Measurements from ENCODE around the gene NAA35.
A peak's percentile ranks its signal among the peaks of the same experiment; 100 is the strongest.
"Not testable (repeated sequence)": the region's sequence is repeated elsewhere in the genome, so short reads cannot be mapped to it uniquely, and the experiment has no call there.

The NAA35 gene

DNA sequence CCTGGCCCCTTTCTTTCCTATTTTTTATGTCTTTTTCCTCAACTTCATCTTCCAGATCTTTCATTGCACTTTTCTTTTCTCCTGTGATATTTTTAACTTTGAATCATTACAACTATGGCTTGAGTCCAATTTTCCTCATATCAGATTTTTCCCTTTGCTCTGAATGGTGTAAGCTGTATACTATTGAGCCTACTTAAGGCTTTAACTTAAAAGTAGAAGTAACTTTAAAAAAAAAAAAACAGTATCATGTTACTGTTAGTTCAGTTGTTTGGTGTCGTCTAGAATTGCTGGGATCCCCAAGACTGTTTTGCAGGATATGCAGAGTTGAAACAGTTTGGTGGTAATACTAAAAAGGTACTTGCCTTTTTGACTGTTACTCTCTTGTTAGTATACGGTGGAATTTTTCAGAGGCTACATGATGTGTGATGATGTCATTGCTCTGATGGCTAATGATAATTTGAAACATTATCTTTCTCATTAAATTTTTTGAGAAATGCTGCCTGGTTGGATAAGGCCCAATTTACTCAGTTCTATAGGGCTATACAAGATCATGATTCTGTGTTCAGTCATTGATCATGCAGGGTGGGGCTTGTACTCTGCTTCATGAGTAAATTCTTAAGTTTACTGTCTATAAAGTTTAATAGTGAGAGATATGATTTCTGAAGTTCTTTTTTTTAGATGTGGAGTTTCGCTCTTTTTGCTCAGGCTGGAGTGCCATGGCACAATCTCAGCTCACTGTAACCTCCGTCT, 8.8 kb downstream of the NAA35 start:
- DNase-seq: no peak

DNA sequence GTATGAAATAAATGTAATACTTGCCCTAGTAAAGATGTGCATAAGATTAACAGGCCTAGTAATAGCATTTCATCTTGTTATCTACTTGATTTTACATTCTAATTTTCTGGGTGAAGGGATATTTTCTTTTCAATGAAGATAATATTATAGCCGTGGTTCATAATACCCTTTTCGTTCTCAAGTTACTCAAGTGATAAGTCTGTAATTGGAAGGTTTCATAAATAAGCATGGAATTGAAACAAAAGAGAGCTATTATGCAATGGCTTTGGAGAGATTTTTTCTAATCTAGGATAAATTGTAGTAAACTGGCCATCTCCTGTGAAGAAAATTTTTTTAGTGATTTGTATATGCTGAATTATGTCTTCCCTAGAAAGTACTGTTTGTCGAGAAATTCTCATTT, 19.0 kb downstream of the NAA35 start:
- no peak for DNase-seq

DNA sequence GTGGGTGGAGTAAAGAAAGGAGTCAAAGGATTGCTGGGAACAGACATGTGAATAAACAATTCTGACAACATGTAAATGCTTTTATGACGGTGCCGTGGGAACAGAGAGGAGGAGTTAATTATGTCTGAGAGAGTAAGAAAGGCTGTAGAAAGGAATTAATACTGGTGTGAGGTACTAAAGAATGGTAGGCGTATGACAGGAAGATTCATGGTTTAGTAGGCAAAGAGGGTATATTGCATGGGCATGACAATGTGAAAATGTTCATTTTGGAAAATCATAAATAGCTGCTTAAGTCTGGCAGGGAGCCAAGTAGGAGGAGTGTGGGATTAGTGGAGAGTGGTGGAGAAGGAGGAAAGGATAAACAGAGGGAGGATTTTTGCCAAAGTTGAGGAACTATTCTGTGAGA, 19.7 kb downstream of the NAA35 start:
- DNase-seq: no peak

DNA sequence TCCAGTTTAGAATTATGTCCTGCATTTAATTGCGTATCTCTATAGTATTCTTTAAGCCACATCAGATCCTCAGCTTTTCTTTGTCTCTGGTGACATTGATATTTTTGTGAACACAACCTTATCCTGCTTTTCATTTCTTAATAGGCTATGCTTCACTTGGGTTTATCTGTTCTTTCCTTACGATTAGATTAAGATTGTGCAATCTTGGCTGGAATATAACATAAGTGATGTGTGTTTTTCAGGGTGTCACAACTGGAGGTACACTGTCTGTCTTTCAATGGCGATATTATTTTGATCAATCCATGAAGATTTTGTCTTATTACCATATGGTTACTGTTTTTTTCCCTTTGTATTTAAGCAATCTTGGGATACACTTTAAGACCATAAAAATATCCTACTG, 23.6 kb downstream of the NAA35 start:
- no peak for DNase-seq

DNA sequence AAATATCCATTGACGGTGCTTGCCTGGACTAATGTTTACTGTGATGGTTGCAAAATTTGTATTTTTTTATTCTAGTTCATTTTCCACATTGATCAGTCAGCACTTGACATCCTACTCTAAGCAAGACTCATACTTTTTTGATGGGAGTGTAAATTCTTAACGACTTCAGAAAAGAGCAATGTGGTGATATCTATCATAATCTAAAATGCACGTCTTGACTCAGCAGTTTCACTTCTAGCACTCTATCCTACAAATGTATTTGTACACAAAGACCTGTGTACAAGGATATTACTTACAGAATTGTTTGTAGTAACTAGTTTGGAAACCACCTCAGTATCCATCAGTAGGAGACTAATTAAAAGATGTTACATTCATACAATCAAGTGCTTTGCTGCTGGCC, 24.0 kb downstream of the NAA35 start:
- DNase-seq: no peak

DNA sequence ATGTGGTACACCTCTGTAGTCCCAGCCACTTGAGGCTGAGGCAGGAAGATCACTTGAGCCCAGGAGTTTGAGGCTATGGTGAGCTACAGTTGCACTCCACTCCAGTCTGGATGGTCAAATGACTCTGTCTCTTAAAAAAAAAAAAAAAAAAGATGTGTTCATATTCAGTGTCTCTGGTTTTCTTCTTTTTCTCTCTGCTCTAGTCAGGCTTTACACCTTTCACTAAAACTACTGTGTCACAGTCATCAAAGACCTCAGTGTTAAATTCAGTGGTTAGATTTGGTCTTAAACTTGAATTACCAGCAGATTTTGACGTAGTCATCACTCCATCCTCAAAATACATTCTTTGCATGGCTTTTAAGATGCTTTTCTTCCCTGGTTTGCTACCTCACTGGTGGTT, 28.8 kb downstream of the NAA35 start:
- no peak for DNase-seq

DNA sequence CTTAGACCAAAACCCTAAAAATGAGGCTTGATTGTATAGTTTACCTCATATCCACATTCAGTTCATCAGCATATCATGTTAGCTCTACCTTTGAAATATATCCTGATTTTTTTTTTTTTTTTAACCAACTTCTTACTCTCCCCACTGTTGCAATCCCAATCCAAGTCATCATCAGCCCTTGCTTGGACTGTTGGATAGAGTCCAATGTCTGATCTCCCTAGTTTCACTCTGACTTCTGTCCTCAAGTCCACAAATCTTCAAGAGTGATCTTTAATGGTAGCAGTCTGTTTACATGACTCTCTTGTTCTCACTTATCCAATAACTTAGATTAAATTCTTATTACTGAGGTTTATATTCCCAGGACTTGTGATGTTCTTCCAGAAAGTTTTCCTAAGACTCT, 30.8 kb downstream of the NAA35 start:
- DNase-seq: no peak

DNA sequence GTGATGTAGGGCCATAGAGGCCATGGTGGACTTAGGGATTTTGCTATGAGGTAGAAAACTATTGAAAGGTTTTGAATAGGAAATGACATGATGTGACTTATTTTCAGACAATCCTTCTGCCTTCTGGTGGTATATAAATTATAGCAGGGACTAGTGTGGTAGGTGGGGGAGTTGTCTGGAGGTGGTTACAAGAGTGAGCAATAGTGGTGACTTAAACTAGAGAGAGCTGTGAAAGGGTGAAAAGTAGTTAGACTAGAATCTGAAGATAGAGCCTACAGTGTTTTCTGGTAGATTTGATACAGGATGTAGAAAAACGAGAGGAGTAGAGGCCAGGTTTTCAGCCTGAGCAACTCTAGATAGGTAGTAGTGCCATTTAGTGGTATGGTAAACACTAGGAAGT, 32.3 kb downstream of the NAA35 start:
- DNase-seq: no peak

DNA sequence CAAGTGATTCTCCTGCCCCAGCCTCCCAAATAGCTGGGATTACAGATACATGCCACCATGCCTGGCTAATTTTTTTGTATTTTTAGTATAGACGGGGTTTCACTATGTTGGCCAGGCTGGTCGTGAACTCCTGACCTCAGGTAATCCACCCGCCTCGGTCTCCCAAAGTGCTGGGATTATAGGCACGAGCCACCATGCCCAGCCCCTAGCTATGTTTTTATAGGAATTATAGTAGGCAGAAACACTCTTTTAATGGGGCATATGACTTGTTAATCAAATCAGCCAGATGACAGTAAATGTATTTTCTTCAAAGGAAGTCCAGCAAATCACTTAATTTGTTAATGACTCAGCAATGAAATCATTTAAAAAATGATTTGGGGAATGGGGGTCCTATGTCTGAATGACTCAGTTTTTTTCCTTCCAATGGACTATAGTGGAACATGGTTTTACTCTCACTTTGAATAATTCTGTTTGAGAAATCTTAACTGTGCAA, 33.2 kb downstream of the NAA35 start:
- not testable (repeated sequence) for DNase-seq

DNA sequence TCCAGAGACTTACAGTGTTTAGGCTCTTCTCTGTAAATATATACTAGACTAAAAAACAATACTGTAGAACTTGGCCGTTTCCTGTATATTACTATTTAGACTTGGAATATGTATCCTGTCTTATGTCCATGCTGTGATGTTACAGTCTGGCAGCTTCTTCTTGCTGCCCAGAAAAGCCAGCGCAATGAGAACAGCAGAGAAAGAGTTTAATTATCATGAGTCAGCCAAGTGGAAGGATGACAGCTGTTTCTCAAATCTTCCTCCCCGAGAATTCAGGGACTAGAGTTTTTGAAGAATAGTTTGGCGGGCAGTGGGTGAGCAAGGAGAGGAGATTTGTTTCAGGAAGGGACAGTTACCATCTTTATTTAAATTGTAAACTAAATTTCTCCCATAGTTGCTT, 37.5 kb downstream of the NAA35 start:
- DNase-seq: no peak

DNA sequence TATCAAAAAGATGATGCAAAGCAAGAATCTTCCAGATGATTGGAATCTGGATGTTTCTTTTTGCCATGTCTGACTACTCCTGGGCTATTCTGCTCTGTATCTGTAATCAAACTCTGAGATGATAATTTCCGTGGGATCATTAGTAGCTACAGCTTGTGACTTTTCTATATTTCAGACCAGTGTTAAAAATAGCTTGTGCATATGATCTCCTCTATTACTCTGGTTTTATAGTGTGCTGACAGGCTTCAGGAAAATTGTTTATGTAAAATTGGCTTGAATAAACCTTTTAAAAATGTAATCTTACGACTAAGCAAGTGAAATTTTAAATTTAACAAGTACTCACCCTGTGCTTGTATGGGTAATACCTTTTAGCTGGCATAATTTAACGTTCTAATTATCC, 40.4 kb downstream of the NAA35 start:
- DNase-seq: no peak

DNA sequence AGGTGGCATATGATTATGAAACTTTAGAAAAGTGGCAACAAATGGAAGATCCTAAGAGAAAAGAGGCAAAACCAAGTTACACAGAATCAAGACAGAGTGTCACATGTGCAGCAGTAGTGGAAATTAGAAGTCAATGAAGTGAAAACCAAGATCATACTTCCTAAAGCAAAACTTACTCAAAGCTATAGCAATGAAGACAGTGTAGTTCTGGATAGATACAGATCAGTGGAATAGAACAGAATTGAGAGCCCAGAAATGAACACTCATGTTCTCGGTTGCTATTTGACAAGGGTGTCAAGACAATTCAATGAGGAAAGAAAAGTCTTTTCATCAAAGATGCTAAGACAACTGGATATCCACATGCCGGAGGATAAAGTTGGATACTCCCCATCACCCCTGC, 43.5 kb downstream of the NAA35 start:
- DNase-seq: no peak

DNA sequence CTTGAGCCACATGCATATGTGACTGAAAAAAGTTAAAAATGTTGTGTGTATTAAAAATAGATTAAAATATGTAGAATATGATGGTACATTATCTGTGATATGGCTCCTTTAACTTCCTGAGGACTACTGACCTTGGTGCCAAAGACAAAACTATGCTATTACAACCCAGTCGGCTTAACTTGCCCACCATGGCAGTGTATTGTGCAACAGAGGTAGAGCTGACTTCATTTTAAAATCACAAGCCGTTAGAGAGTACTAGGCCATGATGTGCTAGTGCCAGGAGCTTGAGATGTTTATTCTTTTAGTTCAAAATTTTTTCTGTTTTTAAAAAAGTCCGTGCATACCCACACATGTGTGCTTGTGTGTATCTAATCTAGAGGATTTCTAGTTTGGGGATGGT, 46.3 kb downstream of the NAA35 start:
- DNase-seq: no peak

DNA sequence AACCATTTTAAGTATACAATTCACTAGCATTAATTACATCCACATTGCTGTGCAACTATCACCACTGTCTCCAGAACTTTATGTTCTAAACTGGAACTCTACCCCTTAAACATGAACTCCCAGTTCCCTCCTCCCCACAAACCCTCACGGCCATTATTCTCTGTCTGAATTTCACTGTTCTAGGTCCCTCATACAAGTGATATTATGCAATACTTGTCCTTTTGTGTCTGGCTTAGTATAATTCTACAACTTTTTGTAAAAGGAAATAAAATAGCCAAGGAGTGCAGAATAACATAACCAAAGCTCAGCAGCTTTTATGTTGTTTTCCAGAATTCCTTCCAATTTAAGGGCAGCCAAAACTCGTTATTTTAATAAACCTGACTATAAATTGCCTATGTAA, 53.2 kb downstream of the NAA35 start:
- DNase-seq: no peak

DNA sequence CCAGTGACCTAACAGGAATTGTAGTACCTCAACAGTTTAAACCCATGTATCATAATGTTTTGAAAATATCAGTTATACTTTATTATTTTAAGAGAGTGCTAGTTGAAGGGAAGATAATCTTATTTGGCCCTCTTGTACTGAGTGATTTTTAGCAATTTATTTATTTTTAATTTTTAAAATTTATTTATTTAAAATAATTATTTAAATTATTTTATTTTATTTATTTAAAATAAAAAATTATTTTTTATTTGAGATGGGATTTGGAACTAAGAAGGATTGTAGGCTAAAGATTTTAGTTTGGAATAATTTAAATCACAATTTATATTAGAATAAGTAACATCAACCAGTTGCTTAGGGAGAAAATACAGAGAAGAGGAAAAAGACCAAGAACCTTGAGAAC, 54.2 kb downstream of the NAA35 start:
- no peak for DNase-seq

DNA sequence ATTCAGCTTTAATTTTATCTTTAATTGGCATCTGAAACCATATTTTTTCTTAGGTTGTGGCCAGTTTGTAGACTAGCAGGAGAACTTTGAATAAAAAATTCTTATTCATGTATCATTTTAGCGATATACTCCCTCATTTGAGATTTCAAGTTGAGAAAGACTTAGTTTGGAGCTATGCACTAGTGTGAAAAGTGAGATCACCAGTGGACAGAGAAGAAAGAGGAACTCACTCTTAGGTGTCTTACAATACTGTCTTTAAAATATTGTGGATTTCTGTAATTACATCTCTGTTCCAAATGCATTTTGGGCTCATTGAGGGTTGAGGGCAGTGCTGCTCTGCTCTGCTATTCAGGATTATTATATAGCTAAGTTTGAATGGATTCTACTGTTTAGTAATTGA, 54.7 kb downstream of the NAA35 start:
- DNase-seq: no peak

DNA sequence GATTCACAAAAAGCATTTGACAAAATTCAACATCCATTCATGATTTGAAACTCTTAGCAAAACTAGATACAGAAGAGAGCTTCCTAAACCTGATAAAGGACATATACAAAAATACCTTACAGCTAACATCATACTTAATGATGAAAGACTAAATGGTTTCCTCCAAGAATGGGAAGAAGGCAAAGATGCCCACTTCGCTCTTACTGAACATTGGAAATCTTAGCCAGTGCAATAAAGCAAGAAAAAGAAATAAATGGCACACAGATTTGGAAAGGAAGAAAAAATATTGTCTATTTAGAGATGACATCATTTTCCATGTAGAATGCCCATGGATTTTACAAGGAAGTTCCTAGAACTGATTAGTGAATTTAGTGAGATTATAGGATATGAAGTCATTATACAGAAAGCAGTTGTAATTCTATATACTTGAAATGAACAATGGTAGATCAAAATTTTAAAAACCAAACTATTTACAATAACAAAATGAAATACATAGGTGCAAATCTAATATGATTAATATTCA, 64.4 kb downstream of the NAA35 start:
- no peak for DNase-seq

DNA sequence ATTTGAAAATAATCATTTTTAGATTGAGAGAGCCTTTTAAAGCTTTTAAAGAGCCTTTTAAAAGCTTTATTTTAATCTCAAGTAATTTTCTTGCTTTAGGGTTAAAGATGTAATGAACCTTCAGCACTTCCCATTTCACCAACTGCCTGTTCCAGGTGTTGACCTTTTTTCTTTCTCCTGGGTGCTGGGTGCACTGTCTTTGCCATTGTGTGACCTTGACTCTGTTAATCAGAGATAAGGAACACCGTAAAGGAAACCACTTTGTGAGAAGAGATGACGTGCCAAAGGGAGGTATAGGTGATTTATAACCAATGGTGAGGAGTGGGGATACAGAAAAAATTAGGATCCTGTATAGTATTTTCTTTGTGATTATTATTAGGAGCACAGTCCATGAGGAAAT, 68.2 kb downstream of the NAA35 start:
- no peak for DNase-seq

DNA sequence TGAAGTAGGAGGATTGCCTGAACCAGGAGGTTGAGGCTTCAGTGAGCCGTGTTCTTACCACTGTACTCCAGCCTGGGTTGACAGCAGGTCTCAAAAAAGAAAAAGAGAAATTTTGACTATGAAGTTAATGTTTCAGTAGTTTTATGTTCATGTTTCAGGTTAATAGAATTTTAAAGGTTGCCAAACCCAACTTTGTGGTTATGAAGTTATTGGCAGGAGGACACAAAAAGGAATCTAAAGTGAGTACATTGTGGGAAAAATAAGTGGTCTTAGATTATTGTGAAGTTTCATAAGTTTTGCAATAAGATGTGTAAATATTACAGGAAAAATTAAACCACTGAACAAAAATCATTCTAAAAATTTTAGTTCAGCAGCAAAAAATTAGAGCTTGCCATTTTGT, 79.8 kb downstream of the NAA35 start:
- no peak for DNase-seq

DNA sequence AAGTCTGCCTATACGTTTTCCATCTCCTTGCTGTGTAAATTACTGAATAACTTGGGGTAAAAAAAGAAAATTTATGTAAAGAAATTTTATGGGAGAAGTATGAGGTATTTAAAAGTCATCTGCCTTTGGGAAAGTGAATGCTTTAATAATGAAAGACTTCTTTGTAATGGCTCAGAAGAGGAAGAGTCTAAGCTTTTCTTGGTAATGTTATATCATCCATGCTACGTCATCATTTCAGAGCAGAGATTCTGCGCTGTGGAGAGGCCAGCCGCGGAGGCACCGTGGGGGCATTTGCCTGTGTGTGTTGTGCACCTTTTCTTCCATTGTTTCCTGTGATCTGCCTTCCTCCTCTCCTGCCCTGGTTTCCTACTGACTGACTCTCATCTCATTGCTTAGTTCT, 80.2 kb downstream of the NAA35 start:
- DNase-seq: no peak

DNA sequence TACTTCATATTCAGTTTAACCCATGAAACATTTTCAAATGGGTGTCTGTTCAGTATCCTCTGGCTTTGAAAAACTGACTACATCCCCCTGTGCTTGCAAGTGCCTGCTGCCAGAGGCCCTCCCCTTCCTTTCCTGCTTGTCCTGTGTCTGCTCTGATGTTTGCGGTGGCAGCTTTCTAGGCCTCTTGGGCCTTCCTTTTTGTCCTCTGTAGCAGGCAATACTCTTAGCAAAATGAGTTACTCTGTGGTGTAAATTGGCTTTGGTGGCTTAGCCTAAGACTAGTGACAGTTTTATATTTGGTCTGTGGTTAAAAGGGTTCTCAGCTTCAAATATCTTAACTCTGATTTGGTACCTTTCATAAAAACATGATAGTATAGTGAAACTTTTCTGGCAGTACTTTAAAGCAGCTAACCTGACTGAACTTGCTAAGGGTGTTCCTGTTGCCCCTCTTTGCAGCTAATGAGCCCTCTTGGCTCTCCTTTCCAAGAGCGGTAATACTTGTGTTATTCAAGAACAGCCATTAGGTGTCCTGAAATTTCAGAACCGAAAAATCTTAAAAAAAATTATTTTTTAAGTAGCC, 81.8 kb downstream of the NAA35 start:
- DNase-seq: no peak

DNA sequence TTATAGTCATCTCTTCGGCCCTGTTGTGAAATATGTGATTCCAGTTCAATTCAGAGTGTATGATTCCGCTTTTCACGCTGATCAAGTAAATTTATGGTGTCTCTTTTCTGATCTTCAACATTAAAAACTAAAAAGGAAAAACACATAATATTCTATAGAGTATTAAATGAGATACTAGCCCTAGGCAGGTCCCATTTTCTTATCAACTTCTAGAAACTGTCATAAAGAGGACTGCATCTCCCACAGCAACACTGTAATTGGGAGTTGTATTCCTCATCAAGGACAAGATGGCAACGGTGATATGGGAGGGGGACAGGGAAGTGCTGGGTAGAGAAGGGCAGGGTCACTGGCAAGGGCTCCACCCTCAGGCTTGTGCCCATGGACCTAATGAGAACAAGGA, 86.8 kb downstream of the NAA35 start:
- DNase-seq: no peak

DNA sequence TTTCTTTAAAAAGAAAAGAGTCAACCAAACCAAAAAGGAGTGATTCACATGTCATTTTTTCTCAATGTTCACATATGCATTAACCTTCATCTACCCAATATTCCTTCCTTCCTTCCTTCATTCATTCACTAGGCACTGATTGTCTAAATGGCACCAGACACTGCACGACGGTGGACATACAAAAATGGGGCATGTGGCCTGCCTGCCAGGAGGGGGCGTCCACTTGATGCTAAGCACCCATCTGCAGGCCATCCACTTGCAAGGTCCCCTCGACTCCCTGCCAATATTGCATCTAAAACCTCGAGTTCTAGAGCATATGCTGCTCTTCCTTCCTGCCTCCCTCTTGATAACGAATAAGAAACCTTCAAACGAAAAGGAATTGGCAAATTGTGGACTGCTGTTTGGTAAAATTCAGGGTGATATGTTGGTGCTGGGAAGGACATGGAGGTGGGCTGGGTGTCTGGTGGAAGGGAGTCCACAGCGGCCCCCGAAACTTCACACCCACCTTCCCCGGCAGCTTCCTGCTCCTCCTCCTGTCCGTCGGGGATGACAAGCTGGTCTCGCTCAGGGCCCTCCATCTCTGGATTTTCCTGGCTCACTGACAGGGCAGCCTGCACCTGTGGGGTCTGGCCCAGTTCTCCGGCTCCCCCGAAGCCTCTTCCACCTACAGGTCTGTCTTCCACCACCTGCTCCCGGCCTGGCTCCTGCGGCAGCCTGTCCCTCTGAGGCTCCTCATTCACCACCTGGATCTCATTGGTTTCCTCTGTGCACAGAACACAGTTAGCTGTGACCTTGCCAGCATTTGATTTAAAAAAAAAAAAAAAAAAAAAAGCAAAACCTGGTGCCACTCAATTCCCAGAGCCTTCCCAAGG, 94.2 kb downstream of the NAA35 start:
- DNase-seq: peak; percentile 25
